Body of pancreas (tissue), 4 donors: ENCODE measurements around the gene S100A9. TPM values are rescaled to one million over a fixed set of nuclear protein-coding genes. Genes with fewer than 3 reads are reported as not detected.

Experiments
- ATAC-seq: fragments of 150-250 bp; one replicate; pipeline ENCODE4 v1.9.1; 2016
- DNase-seq, 4 donors: peaks; one replicate each; pipeline ENCODE4 v3.0.0-alpha.2; 2019
- H3K27ac ChIP-seq, 4 donors: fragments of 200-600 bp; sonication (generic); 1 replicate in 3 of 4; 2 replicates in 1 of 4; pipeline versions ENCODE4 v1.5.1 to v1.6.1; 2016 to 2019; ENCODE audit warnings: mild to moderate bottlenecking in 1 of 4, mixed read lengths in 1 of 4, moderate library complexity in 1 of 4
- H3K27me3 ChIP-seq, 2 donors: fragments of 200-600 bp; sonication (generic); one replicate each; pipeline ENCODE4 v1.6.0; 2016; ENCODE audit warnings: mild to moderate bottlenecking in 1 of 2
- H3K36me3 ChIP-seq, 2 donors: fragments of 200-600 bp; sonication (generic); replicated peaks in 1 of 2; 2 replicates each; pipeline ENCODE4 v1.5.1; 2016; ENCODE audit warnings: low read depth in 2 of 2; ENCODE audit not compliant: insufficient read depth in 1 of 2
- H3K4me1 ChIP-seq: fragments of 200-600 bp; sonication (generic); one replicate; pipeline ENCODE4 v1.6.0; 2016
- H3K4me3 ChIP-seq, 2 donors: fragments of 200-600 bp; sonication (generic); 1 replicate in 1 of 2; 2 replicates in 1 of 2; pipeline ENCODE4 v1.5.1; 2016 to 2019
- H3K9me3 ChIP-seq, 3 donors: fragments of 200-600 bp; sonication (generic); 1 replicate in 2 of 3; 2 replicates in 1 of 3; pipeline ENCODE4 v1.5.1; 2016
- CTCF ChIP-seq, 7 experiments: fragments of 450-650 bp in 4 of 7; fragments of 200-600 bp in 3 of 7; sonication (generic) in 3 of 7; IDR thresholded peaks; one replicate each; pipeline ENCODE4 v1.5.1; 2016 to 2019; ENCODE audit warnings: antibody characterized with exemption in 7 of 7
- POLR2A ChIP-seq, 3 donors: fragments of 450-650 bp; IDR thresholded peaks; one replicate each; pipeline ENCODE4 v1.6.1; 2016; ENCODE audit warnings: antibody characterized with exemption in 3 of 3, mild to moderate bottlenecking in 2 of 3
- WGBS, 2 donors: methylation state at CpG; one replicate each; pipeline ENCODE4 v1.1.5; 2017; 5-methylcytosine and 5-hydroxymethylcytosine counted together
- intact Hi-C: fragments of 100-400 bp; cut with DNase I; formaldehyde crosslinking; loops from one replicate; pipeline ENCODE4 v1.15.1; 2023
- total RNA-seq, 2 donors: library from RNA; depleted of rRNA; stranded (reverse); fragments of >200 nt; gene quantifications; one replicate each; pipeline ENCODE4 v1.1.0, GENCODE V29; 2016

Gene S100A9
- total RNA-seq, 2 donors from 2014 or later: 19.5 to 43.2 TPM

GRCh38 chr1:153360190-153360589 lies 2.5 kb downstream of the S100A9 start:
- Histone ChIP-seq H3K27me3 (no peaks in the 10 kb centered on the region), H3K27ac (no peak overlapping the region), H3K4me3 (no peak overlapping the region), H3K4me1 (no peaks in the 10 kb centered on the region), H3K9me3 (no peaks in the 10 kb centered on the region), H3K36me3 (no peaks in the 10 kb centered on the region)
- intact Hi-C loops: no loop called here
- DNase-seq (no peak), ATAC-seq (no peak)
- TF ChIP-seq CTCF (IDR thresholded peaks at IDR 0.05): no peak
- TF ChIP-seq POLR2A (IDR thresholded peaks at IDR 0.05): no peak
- WGBS, 2 donors: 78 to 81% methylated on average over 2 of the region's 2 CpGs

GRCh38 chr1:153360592-153361479 lies 3.2 kb downstream of the S100A9 start:
- no peak overlapping the region for H3K4me3 ChIP-seq
- intact Hi-C loops: no loop called here

GRCh38 chr1:153361480-153362109 lies 3.9 kb downstream of the S100A9 start:
- Histone ChIP-seq H3K27me3 (no peaks in the 10 kb centered on the region), H3K4me3 (no peak overlapping the region), H3K27ac (no peak overlapping the region), H3K4me1 (no peaks in the 10 kb centered on the region), H3K36me3 (no peaks in the 10 kb centered on the region), H3K9me3 (no peaks in the 10 kb centered on the region)
- TF ChIP-seq CTCF (IDR thresholded peaks at IDR 0.05) (no peak), POLR2A (IDR thresholded peaks at IDR 0.05) (no peak)
- no peak for DNase-seq
- no peak for ATAC-seq
- 35 to 75% methylated on average over 2 to 4 of the region's 4 CpGs for WGBS, 2 donors
- intact Hi-C loops: no loop called here

More at GRCh38 chr1:153360592-153361479, 3.2 kb downstream of the S100A9 start:
- DNase-seq (no peak), ATAC-seq (no peak)
- TF ChIP-seq CTCF (IDR thresholded peaks at IDR 0.05): no peak
- TF ChIP-seq POLR2A (IDR thresholded peaks at IDR 0.05): no peak
- no peaks in the 10 kb centered on the region for H3K9me3 ChIP-seq
- WGBS, 2 donors: 73 to 89% methylated on average over 1 to 8 of the region's 11 CpGs
- no peaks in the 10 kb centered on the region for H3K4me1 ChIP-seq
- H3K27me3 ChIP-seq: no peaks in the 10 kb centered on the region
- no peak overlapping the region for H3K27ac ChIP-seq
- H3K36me3 ChIP-seq: no peaks in the 10 kb centered on the region

DNA sequence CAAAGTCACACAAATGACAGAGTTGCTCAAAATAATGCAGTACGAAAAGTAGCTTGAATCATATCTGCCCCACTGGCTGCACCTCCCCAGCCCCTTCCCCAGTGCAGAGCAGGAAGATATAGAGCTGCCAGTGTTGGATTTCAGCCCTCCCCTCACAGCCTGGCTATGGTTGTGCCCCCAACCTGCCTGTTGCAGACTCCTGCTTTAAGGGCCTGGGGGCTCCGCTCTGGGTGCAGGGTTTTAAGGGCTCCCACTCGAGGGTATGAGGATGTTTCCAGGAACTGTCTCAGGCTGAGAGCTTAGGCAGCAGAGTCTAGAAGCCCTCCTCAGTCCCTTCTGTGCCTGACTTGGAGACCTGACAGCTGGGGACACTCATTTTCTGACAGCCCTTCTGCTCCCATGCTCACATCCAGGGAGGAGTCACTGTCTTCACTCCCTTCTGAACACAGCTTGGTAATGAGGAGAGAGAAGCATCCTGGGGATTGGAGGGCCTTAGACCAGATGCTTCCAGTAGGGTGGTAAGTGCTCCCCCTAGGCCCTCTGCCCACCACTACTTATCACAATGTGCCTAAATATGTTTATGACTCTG lies 4.6 kb downstream of the S100A9 start:
- Histone ChIP-seq H3K27ac (no peak overlapping the region), H3K9me3 (no peaks in the 10 kb centered on the region), H3K36me3 (no peaks in the 10 kb centered on the region), H3K4me1 (no peaks in the 10 kb centered on the region), H3K4me3 (no peak overlapping the region), H3K27me3 (no peaks in the 10 kb centered on the region)
- ATAC-seq (no peak), DNase-seq (no peak)
- 84 to 93% methylated on average over 2 to 3 of the region's 3 CpGs for WGBS, 2 donors
- intact Hi-C loops: no loop called here
- TF ChIP-seq CTCF (IDR thresholded peaks at IDR 0.05) (no peak), POLR2A (IDR thresholded peaks at IDR 0.05) (no peak)
